Mucosa of descending colon (tissue), 3 donors: ENCODE results near the gene CARMIL1. TPM values are rescaled to one million over a fixed set of nuclear protein-coding genes. Genes with fewer than 3 reads are reported as not detected.

Experiments used
- ATAC-seq: fragments of 200-7000 bp; cut with Tn5 transposase; one replicate; pipeline ENCODE4 v1.9.1; 2020; ENCODE audit warnings: mild to moderate bottlenecking, moderate library complexity
- DNase-seq, 3 donors: peaks; one replicate each; pipeline ENCODE4 v3.0.0-alpha.2; 2020
- H3K36me3 ChIP-seq: fragments of 200-600 bp; one replicate; pipeline ENCODE4 v1.8.0; 2021; ENCODE audit warnings: low read depth, mild to moderate bottlenecking
- H3K4me1 ChIP-seq: fragments of 200-600 bp; one replicate; pipeline ENCODE4 v1.8.0; 2021; ENCODE audit warnings: low read depth, mild to moderate bottlenecking
- H3K4me3 ChIP-seq: fragments of 200-600 bp; one replicate; pipeline ENCODE4 v1.8.0; 2021; ENCODE audit warnings: mild to moderate bottlenecking
- H3K9me3 ChIP-seq: fragments of 200-600 bp; one replicate; pipeline ENCODE4 v1.8.0; 2021; ENCODE audit warnings: mild to moderate bottlenecking
- CTCF ChIP-seq: fragments of 200-600 bp; IDR thresholded peaks from one replicate; pipeline ENCODE4 v1.8.0; 2022; ENCODE audit warnings: antibody characterized with exemption, mild to moderate bottlenecking
- intact Hi-C, 2 donors: fragments of 100-400 bp; cut with DNase I in 1 of 2; cut with micrococcal nuclease in 1 of 2; formaldehyde crosslinking; loops; one replicate each; pipeline versions ENCODE4 v1.11.0 to v1.11.1; 2022; cut with DNase I, micrococcal nuclease
- total RNA-seq, 3 donors: library from RNA; stranded (reverse); fragmentation: NEBNext Ultra II Directional in 2 of 3; extraction: Animal tissue kit (Norgen Biotek cat#: 25700) in 2 of 3; gene quantifications; one replicate each; pipeline versions ENCODE4 v1.2.1 to v1.2.4, GENCODE V29; 2021 to 2023
- donor health status: DM: no; HTN: no; CAD: no; lungs with moderate emphysema.
- donor health status: DM: no; HTN: no; CAD: no.
- donor health status: DM: no; HTN: yes; CAD: no.

CARMIL1 gene
- total RNA-seq, 3 donors from 2014 or later = 21.8 to 61.0 (median 44.8) TPM

- ATAC-seq (peak; percentile 82), DNase-seq (no peak)
- peaks cover 17% of the 10 kb centered on the region for H3K4me1 ChIP-seq
- H3K9me3 ChIP-seq = no peaks in the 10 kb centered on the region
- no peaks in the 10 kb centered on the region for H3K36me3 ChIP-seq
- H3K4me3 ChIP-seq = no peak overlapping the region
- TF ChIP-seq CTCF = no peak
- intact Hi-C loops = no loop called here
Observed at GRCh38 chr6:25302677-25303128, 23.5 kb downstream of the CARMIL1 start.

DNA sequence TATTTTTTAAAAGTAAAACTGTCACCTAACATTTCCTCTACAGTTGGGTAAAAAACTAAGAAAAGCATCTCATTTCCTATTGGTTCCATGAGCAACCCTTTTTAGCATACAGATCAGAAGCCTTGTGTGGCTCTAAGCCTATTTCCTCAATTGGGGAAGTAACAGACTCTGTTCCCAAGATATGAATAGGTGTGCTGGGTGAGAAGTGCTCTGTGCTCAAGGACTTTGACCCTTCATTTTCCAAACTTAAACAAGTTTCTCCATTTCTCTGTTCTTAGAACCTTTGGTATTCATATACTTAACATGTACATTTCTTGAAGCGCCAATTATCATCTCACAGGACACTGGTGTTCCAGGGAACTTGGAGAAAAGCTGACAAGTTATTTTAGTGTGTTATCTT lies 24.1 kb downstream of the CARMIL1 start:
- peak; percentile 91 for ATAC-seq
- peaks cover 17% of the 10 kb centered on the region for H3K4me1 ChIP-seq
- DNase-seq = no peak
- TF ChIP-seq CTCF = no peak
- no peaks in the 10 kb centered on the region for H3K36me3 ChIP-seq
- intact Hi-C loops = no loop called here
- H3K4me3 ChIP-seq = no peak overlapping the region
- H3K9me3 ChIP-seq = no peaks in the 10 kb centered on the region

- intact Hi-C loops = no loop called here
- Histone ChIP-seq H3K4me3 (no peak overlapping the region), H3K36me3 (no peaks in the 10 kb centered on the region), H3K9me3 (no peaks in the 10 kb centered on the region), H3K4me1 (peaks cover 11% of the 10 kb centered on the region)
- no peak for DNase-seq
- ATAC-seq = no peak
- no peak for TF ChIP-seq CTCF
Observed at GRCh38 chr6:25306379-25306778, 27.2 kb downstream of the CARMIL1 start.

DNA sequence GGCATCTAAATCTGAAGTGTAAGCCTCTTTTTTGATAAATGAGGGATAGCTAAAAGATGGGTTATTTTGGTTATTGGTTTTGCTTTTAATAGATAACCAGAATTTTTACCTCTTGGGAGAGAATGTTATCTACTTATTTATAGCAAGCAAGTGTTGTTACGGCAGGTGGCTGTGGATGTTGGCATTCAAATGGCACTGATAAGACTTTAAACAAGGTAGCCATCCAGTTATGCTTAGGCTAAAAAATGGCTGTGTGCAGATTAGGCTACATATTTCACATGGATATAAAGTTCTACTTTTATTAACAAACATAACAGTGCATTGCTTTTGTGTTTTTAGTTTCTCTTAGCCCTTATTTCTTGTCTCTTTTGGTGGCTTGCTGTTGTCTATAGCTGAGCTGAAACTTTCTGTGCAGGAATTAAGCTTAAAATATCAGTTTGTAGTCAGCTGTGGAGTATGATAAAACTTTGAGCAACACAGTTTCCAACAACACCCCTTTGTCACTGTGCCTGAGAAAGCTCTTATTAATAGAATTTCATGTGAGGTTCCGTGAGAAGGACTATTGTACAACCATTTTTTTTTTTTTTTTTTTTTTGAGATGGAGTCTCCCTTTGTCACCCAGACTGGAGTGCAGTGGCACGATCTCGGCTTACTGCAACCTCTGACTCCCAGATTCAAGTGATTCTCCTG lies 28.8 kb downstream of the CARMIL1 start:
- intact Hi-C loops = no loop called here
- TF ChIP-seq CTCF = no peak
- ATAC-seq (no peak), DNase-seq (no peak)
- no peak overlapping the region for H3K4me3 ChIP-seq
- no peaks in the 10 kb centered on the region for H3K9me3 ChIP-seq
- H3K4me1 ChIP-seq = no peaks in the 10 kb centered on the region
- no peaks in the 10 kb centered on the region for H3K36me3 ChIP-seq

GRCh38 chr6:25309886-25310285 lies 30.7 kb downstream of the CARMIL1 start:
- Histone ChIP-seq H3K36me3 (no peaks in the 10 kb centered on the region), H3K9me3 (no peaks in the 10 kb centered on the region), H3K4me1 (no peaks in the 10 kb centered on the region), H3K4me3 (no peak overlapping the region)
- intact Hi-C loops = no loop called here
- no peak for ATAC-seq
- no peak for DNase-seq
- no peak for TF ChIP-seq CTCF
